Measurements from ENCODE around the gene NECAP2.

- TF ChIP-seq CTCF (IDR thresholded peaks at IDR 0.05) (no peak), POLR2AphosphoS5 (IDR thresholded peaks at IDR 0.05; ENCODE audit: low read depth, low read length) (no peak), FOXM1 (IDR thresholded peaks at IDR 0.05; ENCODE audit: low read depth) (no peak), RCOR1 (IDR thresholded peaks at IDR 0.05; ENCODE audit: low read length) (no peak), CHD2 (IDR thresholded peaks at IDR 0.05; ENCODE audit: low read length, partially characterized antibody) (no peak), GABPA (IDR thresholded peaks at IDR 0.05; ENCODE audit: low read depth) (no peak), REST (IDR thresholded peaks at IDR 0.05; ENCODE audit: low read depth, low read length) (no peak)
- TF ChIP-seq, protein P1, sequence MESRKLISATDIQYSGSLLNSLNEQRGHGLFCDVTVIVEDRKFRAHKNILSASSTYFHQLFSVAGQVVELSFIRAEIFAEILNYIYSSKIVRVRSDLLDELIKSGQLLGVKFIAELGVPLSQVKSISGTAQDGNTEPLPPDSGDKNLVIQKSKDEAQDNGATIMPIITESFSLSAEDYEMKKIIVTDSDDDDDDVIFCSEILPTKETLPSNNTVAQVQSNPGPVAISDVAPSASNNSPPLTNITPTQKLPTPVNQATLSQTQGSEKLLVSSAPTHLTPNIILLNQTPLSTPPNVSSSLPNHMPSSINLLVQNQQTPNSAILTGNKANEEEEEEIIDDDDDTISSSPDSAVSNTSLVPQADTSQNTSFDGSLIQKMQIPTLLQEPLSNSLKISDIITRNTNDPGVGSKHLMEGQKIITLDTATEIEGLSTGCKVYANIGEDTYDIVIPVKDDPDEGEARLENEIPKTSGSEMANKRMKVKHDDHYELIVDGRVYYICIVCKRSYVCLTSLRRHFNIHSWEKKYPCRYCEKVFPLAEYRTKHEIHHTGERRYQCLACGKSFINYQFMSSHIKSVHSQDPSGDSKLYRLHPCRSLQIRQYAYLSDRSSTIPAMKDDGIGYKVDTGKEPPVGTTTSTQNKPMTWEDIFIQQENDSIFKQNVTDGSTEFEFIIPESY (IDR thresholded peaks at IDR 0.05; ENCODE audit: borderline replicate concordance, low read depth): no peak
- TF ChIP-seq, protein P2, sequence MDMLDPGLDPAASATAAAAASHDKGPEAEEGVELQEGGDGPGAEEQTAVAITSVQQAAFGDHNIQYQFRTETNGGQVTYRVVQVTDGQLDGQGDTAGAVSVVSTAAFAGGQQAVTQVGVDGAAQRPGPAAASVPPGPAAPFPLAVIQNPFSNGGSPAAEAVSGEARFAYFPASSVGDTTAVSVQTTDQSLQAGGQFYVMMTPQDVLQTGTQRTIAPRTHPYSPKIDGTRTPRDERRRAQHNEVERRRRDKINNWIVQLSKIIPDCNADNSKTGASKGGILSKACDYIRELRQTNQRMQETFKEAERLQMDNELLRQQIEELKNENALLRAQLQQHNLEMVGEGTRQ (IDR thresholded peaks at IDR 0.05; ENCODE audit: borderline replicate concordance, low read depth, low read length): no peak
Observed at GRCh38 chr1:16433030-16433429, 7.5 kb upstream of the NECAP2 start.

Measured in SK-N-SH (cell line).